Stimulated activated memory B cell treated with anti-CD40 and anti-IgM and Interleukin-4, amounts not matched to agents 10 μg/mL and 1 μg/mL and 100 μg/mL, for 72 hours (primary cell): Measurements from ENCODE around the gene CTIF.
A peak's percentile ranks its signal among the peaks of the same experiment; 100 is the strongest.
"Not testable (repeated sequence)": the region's sequence is repeated elsewhere in the genome, so short reads cannot be mapped to it uniquely, and the experiment has no call there.

Experiments
- ATAC-seq: fragments of 150-1000 bp; cut with Tn5 transposase; 2 replicates; pipeline ENCODE4 v1.10.0; 2021
- H3K27ac Mint-ChIP-seq: one replicate; pipeline ENCODE4 v1.8.0; 2022; ENCODE audit warnings: mild to moderate bottlenecking, mixed read lengths
- H3K27me3 Mint-ChIP-seq: one replicate; pipeline ENCODE4 v1.8.0; 2022; ENCODE audit warnings: mixed read lengths
- H3K36me3 Mint-ChIP-seq: one replicate; pipeline ENCODE4 v1.8.0; 2022; ENCODE audit warnings: mixed read lengths
- H3K4me1 Mint-ChIP-seq: one replicate; pipeline ENCODE4 v1.8.0; 2022; ENCODE audit warnings: mixed read lengths
- H3K4me3 Mint-ChIP-seq: one replicate; pipeline ENCODE4 v1.8.0; 2022; ENCODE audit warnings: mild to moderate bottlenecking, moderate library complexity, mixed read lengths
- H3K9me3 Mint-ChIP-seq: one replicate; pipeline ENCODE4 v1.8.0; 2022; ENCODE audit warnings: mixed read lengths

CTIF gene

DNA sequence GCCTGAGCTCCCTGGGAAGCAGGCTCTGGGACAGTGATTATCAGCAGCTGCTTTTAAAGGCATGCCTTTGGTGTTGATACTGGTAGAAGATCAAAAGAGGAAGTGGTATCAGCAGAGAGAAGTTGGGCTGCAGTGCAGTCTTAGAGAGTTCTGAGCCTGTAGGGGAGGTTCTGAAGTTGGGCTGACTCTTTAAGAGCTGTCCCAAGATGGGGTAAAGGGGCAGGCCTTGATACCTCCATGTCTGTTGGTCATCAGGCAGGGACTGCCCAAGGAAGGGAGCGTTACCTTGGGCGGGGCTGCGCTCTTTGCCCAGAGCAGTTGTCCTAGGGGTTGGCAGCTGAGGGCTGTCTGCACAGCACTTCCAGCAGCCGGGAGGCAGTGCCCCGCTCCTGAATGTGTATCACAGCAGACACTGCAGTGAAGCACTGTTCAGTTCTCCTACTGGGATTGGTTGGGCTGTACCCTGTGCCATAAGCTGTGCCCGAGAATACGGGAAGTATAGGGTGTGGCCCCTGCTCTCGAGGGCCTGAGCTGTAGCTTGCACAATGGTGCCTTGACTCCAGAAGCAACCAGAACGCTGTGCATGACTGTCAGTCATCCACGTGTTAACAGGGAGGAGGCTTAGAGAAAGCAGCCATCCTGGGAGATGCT is 177.0 kb downstream of the CTIF start:
- peak; percentile 90 for ATAC-seq

DNA sequence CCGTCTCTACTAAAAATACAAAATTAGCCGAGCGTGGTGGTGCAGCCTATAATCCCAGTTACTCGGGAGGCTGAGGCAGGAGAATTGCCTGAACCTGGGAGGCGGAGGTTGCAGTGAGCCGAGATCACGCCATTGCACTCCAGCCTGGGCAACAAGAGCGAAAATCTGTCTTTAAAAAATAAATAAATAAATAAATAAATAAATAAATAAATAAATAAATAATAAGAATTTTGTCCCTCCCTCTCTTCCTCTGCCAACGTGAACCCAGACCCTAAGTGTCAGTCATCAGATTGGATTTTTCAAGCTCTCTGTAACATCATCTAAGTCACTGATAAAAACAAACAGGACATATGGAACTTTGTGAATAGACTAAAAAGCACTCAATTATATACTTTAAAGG is 178.4 kb downstream of the CTIF start:
- not testable (repeated sequence) for H3K9me3 Mint-ChIP-seq, ATAC-seq, H3K27me3 Mint-ChIP-seq, H3K4me3 Mint-ChIP-seq, H3K27ac Mint-ChIP-seq
- Mint-ChIP-seq H3K4me1 (peaks cover 12% of the 10 kb centered on the region), H3K36me3 (peaks cover 17% of the 10 kb centered on the region)

More for the DNA sequence above, 177.0 kb downstream of the CTIF start:
- Mint-ChIP-seq H3K4me1 (peaks cover 12% of the 10 kb centered on the region), H3K4me3 (no peak overlapping the region), H3K27me3 (no peaks in the 10 kb centered on the region), H3K27ac (no peak overlapping the region), H3K36me3 (peaks cover 20% of the 10 kb centered on the region), H3K9me3 (no peaks in the 10 kb centered on the region)

DNA sequence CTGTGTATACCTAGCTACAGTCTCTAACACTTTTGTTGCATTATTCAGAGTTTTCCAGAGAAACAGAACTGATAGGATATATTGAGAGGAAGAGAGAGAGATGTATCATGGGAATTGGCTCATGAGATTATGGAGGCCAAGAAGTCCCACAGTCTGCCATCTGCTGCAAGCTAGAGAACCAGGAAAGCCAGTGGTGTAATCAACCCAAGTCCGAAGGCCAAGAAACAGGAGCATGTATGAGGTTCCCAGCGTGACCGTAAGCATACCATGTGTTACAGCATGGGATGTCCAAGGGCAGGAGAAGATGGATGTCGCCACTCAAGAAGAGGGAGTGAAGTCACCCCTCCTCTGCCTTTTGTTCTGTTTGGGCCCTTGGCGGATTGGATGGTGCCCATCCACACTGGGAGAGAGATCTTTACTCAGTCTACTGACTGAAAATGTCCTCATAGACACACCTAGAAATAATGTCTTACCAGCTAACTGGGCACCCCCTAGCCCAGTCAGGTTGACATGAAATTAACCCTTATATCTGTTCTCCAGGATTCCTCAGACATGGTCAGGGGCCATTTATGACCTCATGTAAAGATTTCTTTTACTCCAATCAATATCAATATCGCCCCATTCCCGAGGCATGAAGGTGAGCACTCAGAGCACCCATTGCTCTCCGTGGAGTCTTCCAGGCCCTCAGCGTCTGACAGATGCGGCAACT is 179.6 kb downstream of the CTIF start:
- peaks cover 16% of the 10 kb centered on the region for H3K36me3 Mint-ChIP-seq
- no peak overlapping the region for H3K27ac Mint-ChIP-seq
- no peaks in the 10 kb centered on the region for H3K27me3 Mint-ChIP-seq
- H3K9me3 Mint-ChIP-seq = no peaks in the 10 kb centered on the region
- H3K4me1 Mint-ChIP-seq = peaks cover 12% of the 10 kb centered on the region
- no peak overlapping the region for H3K4me3 Mint-ChIP-seq
- no peak for ATAC-seq

DNA sequence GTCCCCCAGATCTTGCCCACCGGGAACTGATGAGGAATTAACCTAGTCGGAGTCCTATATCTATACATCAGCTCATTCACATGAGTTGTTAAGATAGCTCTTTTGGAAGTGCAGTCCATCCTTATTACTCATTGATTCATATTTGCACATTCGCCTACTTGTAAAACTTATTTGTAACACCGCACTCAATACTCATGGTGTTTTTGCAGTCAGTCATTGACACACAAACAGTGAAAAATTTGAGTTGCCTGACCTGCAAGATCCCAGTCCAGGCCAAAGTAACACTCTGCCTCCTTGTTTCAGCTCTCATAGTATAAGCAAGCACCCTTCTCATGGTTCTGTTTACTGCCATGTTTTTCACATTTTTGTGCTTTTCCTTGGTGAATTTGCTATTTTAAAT is 180.6 kb downstream of the CTIF start:
- Mint-ChIP-seq H3K36me3 (peaks cover 16% of the 10 kb centered on the region), H3K4me1 (peaks cover 16% of the 10 kb centered on the region), H3K27me3 (no peaks in the 10 kb centered on the region), H3K4me3 (no peak overlapping the region), H3K27ac (no peak overlapping the region), H3K9me3 (no peaks in the 10 kb centered on the region)
- no peak for ATAC-seq

DNA sequence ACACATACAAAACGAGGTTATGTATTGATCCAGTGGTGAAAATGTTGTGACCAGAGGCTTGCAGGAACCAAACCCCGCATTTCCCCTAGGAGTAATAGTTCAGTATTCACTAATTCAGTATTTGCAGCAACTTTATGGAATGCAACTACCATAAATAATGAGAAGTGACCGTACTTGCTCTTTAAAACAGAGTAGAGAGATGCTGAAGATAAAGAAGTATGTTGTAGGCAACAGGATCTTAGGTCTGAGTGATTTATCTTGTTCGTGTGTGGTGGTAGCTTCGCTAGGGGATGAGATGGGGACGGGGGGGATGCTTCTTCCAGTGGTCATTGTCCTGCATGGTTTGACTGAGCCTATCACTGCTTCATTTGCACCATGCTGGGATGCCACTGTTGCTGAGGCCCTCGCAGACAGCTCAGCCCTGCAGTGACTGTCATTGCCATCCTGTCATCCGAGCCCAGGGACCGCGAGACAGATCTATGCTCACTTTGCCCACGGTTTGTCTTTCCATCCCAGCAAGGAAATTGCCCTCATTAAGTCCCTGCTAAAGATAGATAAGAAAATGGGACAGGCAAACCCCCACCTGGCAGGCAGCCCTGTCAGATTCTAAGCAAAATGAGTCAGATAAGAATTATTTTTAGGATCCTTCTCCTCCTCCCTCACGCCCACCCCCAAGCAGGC is 181.3 kb downstream of the CTIF start:
- ATAC-seq = no peak
- no peak overlapping the region for H3K27ac Mint-ChIP-seq
- H3K4me3 Mint-ChIP-seq = no peak overlapping the region
- H3K27me3 Mint-ChIP-seq = no peaks in the 10 kb centered on the region
- H3K4me1 Mint-ChIP-seq = peaks cover 18% of the 10 kb centered on the region
- no peaks in the 10 kb centered on the region for H3K9me3 Mint-ChIP-seq
- peaks cover 16% of the 10 kb centered on the region for H3K36me3 Mint-ChIP-seq

DNA sequence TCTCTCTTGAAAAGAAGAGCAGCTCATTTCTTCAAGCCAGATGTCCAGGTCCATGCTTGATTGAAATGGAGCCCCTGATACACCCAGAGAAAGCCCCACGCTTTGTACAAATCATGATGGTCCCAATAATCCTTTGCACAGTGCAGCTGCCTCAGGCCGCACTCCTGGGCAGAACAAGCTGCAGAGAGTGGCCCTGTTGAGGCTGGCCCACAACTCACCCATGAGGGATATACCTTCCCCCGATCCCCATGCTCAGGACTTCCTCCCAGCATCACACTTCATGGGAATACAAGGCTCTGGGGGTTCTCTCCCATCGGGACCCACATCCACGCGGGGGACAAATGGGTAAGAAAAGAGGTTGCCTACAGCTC is 181.8 kb downstream of the CTIF start:
- Mint-ChIP-seq H3K9me3 (no peaks in the 10 kb centered on the region), H3K4me3 (no peak overlapping the region), H3K27ac (no peak overlapping the region), H3K27me3 (no peaks in the 10 kb centered on the region), H3K4me1 (peaks cover 12% of the 10 kb centered on the region), H3K36me3 (peaks cover 16% of the 10 kb centered on the region)
- ATAC-seq = no peak

DNA sequence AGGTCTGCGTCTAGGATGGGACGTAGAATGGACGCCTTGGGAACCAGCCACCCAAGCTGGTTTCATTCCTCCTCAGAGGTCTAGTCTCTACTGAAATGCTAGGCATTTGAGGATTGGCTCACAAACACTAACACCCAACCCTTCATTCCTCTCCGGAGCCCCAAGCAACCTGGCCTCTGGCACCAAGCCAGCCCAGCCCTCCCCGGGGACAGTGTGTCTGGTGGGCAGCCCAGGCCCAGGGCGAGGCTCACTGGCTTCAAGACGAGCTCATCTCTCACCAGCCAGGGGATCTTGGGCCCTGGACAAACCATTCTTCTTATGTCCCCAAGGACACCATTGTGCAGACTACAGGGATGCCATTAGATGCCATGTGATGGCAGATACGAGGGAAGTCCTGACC is 182.5 kb downstream of the CTIF start:
- Mint-ChIP-seq H3K4me1 (peaks cover 7% of the 10 kb centered on the region), H3K27ac (no peak overlapping the region), H3K4me3 (no peak overlapping the region), H3K27me3 (no peaks in the 10 kb centered on the region), H3K9me3 (no peaks in the 10 kb centered on the region), H3K36me3 (peaks cover 16% of the 10 kb centered on the region)
- no peak for ATAC-seq

DNA sequence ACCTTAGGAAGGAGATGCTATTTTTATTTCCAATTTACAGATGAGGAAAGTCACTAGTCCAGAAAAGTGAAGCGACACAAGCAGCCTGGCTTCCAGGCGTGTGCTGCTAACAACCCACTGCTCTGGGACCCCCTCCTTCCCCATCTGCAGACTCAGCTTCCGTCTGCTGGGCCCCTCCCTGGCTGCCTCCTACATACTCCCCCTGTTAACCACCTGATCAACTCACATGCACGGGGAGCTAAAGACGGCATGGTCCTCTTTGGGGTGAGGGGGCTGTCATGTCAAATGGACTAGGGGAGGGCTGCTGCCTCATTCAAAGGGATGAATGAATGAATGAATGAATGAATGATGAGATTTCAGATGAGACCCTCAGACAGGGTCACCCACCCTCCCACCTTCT is 184.2 kb downstream of the CTIF start:
- H3K4me1 Mint-ChIP-seq = peaks cover 7% of the 10 kb centered on the region
- no peaks in the 10 kb centered on the region for H3K9me3 Mint-ChIP-seq
- no peak for ATAC-seq
- peaks cover 15% of the 10 kb centered on the region for H3K36me3 Mint-ChIP-seq
- no peak overlapping the region for H3K4me3 Mint-ChIP-seq
- H3K27ac Mint-ChIP-seq = no peak overlapping the region
- H3K27me3 Mint-ChIP-seq = no peaks in the 10 kb centered on the region

DNA sequence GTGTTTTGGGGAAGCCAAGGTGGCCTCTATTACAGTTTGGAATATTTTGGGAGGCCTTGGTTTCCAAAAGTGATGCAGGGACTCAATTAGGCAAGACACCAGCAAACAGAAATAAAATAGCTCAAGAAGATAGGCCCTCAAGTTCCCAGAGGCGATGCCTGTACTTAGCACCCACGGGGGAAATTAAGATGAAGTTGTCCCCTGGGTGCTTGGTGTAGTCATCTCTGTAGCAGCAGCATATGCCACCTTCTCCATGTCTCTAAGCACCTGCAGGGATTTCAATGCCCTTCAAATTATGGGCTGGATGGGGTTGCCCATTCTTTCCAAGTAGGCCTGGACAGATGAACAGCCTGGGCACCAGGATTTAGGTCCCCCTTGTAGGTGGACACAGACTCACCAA is 185.0 kb downstream of the CTIF start:
- Mint-ChIP-seq H3K36me3 (peaks cover 12% of the 10 kb centered on the region), H3K27ac (no peak overlapping the region), H3K9me3 (no peaks in the 10 kb centered on the region), H3K4me3 (no peak overlapping the region), H3K27me3 (no peaks in the 10 kb centered on the region), H3K4me1 (peaks cover 7% of the 10 kb centered on the region)
- ATAC-seq = peak; percentile 81

DNA sequence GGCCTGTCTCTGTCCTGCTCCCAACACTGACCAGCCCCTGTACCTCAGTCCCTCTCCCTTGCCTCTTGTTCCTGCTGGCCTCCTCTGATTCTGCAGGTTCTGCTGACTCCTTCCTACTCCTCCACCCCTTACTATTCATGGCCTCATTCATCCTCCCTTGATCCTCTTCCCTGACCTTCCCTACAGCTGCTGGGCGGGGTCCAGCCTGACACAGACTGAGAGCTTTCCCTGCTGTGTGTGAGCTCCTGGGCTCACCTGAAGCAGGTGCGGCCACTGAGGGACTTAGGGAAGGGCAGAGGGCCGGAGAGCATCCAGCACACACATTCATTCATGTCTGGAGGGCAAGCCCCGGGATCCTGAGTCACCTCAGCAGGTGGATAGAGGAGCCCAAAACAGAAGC is 185.6 kb downstream of the CTIF start:
- ATAC-seq = no peak
- Mint-ChIP-seq H3K27ac (no peak overlapping the region), H3K9me3 (no peaks in the 10 kb centered on the region), H3K36me3 (peaks cover 6% of the 10 kb centered on the region), H3K4me3 (no peak overlapping the region), H3K4me1 (peaks cover 7% of the 10 kb centered on the region), H3K27me3 (no peaks in the 10 kb centered on the region)

DNA sequence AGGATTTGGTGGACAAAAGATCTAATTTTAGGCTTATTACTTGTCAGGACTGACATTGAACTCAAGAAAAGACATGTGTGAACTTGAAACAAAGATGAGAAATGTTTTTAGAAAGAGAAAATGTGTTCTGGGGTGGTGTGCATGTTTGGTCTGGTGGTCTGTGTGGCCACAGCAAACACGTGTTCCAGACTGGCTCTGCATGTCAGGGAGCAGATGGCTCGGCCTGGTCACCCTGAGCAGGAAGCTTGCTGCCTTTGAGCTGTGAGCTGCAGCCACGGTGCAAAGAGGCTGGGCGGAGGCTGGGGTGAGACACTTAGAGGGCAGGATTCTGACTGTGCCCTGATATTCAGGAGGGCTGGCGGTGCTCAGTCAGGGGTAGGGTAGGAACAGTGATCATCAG is 186.1 kb downstream of the CTIF start:
- no peak overlapping the region for H3K27ac Mint-ChIP-seq
- ATAC-seq = no peak
- H3K4me1 Mint-ChIP-seq = peaks cover 7% of the 10 kb centered on the region
- H3K27me3 Mint-ChIP-seq = no peaks in the 10 kb centered on the region
- no peaks in the 10 kb centered on the region for H3K9me3 Mint-ChIP-seq
- H3K4me3 Mint-ChIP-seq = no peak overlapping the region
- peaks cover 5% of the 10 kb centered on the region for H3K36me3 Mint-ChIP-seq

DNA sequence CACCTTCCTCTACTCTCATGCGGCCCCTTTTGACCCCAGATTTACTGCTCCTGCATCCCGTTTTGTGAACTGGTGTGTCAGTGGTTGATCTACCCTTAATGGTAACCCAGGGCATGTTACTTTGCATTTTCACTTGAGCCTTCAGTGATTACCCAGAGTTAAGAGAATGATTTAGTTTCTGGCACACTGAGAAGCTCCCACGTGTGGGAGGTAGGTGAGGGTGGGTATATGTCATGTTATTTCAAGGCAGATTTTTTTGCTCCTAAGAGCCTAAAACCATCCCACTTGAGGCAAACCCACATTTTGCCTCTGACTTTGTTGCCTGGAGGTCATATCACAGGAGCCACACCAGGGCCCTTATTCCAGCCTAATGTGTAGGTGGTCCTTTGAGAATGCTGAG is 186.7 kb downstream of the CTIF start:
- no peak overlapping the region for H3K27ac Mint-ChIP-seq
- H3K27me3 Mint-ChIP-seq = no peaks in the 10 kb centered on the region
- H3K4me1 Mint-ChIP-seq = peaks cover 7% of the 10 kb centered on the region
- H3K4me3 Mint-ChIP-seq = no peak overlapping the region
- ATAC-seq = no peak
- H3K9me3 Mint-ChIP-seq = no peaks in the 10 kb centered on the region
- H3K36me3 Mint-ChIP-seq = peaks cover 5% of the 10 kb centered on the region

DNA sequence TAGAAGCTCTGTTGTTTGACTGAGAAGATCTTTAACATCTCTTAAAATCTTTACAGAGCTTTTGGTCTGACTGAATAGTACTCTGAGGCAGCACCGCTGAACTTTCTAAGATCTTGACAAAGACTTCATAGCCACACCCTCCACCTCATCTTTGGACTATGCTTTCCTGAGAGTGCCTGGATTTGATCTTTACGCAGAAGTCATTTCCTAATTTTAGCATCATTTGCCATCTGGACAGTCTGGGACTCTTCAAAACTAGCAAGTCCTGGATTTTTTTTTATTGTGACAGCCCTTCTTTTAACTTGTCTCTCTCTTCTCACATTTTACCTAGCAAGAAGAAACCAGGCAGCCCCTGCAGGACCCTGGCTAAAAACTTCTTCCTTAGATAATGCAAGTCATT is 188.8 kb downstream of the CTIF start:
- no peak for ATAC-seq
- Mint-ChIP-seq H3K36me3 (peaks cover 5% of the 10 kb centered on the region), H3K27ac (no peak overlapping the region)

DNA sequence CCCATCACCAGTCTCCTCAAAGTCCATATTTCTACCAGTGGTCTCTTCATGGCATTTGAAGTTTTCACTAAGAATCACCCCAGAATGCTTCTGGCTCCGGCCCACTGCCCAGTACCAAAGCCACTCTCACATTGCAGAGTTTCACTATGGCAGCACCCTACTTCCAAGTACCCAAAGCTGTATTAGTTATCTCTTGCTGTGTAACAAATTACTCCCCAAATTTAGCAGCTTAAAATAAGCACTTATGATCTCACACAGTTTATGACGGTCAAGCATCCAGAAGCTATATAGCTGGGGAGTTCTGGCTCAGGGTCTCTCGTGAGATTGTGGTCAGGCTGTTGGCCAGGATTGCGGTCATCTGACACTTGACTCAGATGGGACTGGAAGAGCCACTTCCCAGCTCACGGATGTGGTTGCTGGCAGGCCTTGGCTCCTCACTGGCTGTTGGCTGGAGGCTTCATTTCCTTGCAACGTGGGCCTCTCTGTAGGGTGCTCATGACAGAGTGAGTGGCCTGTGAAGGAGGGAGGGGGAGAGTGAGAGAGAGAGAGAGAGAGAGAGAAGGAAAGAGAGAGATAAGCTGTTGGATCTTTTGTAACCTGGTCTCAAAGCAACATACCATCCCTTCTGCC is 189.5 kb downstream of the CTIF start:
- peaks cover 15% of the 10 kb centered on the region for H3K4me1 Mint-ChIP-seq
- no peak overlapping the region for H3K4me3 Mint-ChIP-seq
- no peaks in the 10 kb centered on the region for H3K27me3 Mint-ChIP-seq
- no peak overlapping the region for H3K27ac Mint-ChIP-seq
- no peaks in the 10 kb centered on the region for H3K9me3 Mint-ChIP-seq
- no peak for ATAC-seq
- H3K36me3 Mint-ChIP-seq = peaks cover 5% of the 10 kb centered on the region

More for the DNA sequence above, 188.8 kb downstream of the CTIF start:
- no peaks in the 10 kb centered on the region for H3K27me3 Mint-ChIP-seq
- H3K9me3 Mint-ChIP-seq = no peaks in the 10 kb centered on the region
- H3K4me1 Mint-ChIP-seq = peaks cover 9% of the 10 kb centered on the region
- H3K4me3 Mint-ChIP-seq = no peak overlapping the region

DNA sequence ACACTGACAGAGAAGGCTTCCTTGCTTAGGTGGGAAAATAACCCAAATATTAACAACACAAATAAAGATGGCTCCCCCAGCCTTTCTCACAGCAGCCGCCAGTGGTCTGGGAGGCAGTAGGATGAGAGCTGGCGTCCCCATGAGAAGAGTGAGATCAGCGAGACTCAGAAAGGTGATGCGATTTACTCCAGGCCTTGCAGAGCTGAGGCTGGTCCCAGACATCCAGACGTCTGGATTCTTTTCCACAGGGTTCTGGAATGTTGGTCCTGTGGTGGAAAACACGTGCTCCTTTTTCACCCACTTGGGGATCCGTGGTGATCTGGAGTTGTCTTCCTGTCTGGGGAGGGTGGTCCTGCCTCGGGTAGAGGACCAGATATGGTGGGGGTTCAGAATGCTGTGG is 190.6 kb downstream of the CTIF start:
- no peak overlapping the region for H3K4me3 Mint-ChIP-seq
- no peak for ATAC-seq
- no peaks in the 10 kb centered on the region for H3K27me3 Mint-ChIP-seq
- no peak overlapping the region for H3K27ac Mint-ChIP-seq
- H3K36me3 Mint-ChIP-seq = peaks cover 5% of the 10 kb centered on the region
- peaks cover 15% of the 10 kb centered on the region for H3K4me1 Mint-ChIP-seq
- no peaks in the 10 kb centered on the region for H3K9me3 Mint-ChIP-seq
